ENCODE results near the gene FSTL3.

- TF ChIP-seq EZH2 (IDR thresholded peaks at IDR 0.05) (no peak), ZNF274 (IDR thresholded peaks at IDR 0.05; ENCODE audit: low read depth, low read length) (no peak), POLR2A (IDR thresholded peaks at IDR 0.05; ENCODE audit: borderline replicate concordance, extremely low read depth, insufficient read depth, insufficient read length) (no peak), MAX (IDR thresholded peaks at IDR 0.05) (no peak), SP1 (IDR thresholded peaks at IDR 0.05; ENCODE audit: low read depth) (no peak), POLR2AphosphoS5 (IDR thresholded peaks at IDR 0.05; ENCODE audit: low read depth, low read length) (no peak), SIN3A (IDR thresholded peaks at IDR 0.05; ENCODE audit: low read depth) (no peak), CEBPB (IDR thresholded peaks at IDR 0.05; ENCODE audit: low read depth) (no peak), RAD21 (IDR thresholded peaks at IDR 0.05; ENCODE audit: low read depth) (no peak), TCF7L2 (IDR thresholded peaks at IDR 0.05; ENCODE audit: borderline replicate concordance, extremely low read depth, insufficient read depth, insufficient read length) (no peak), ZFX (IDR thresholded peaks at IDR 0.05) (no peak)
- TF ChIP-seq, protein P1, sequence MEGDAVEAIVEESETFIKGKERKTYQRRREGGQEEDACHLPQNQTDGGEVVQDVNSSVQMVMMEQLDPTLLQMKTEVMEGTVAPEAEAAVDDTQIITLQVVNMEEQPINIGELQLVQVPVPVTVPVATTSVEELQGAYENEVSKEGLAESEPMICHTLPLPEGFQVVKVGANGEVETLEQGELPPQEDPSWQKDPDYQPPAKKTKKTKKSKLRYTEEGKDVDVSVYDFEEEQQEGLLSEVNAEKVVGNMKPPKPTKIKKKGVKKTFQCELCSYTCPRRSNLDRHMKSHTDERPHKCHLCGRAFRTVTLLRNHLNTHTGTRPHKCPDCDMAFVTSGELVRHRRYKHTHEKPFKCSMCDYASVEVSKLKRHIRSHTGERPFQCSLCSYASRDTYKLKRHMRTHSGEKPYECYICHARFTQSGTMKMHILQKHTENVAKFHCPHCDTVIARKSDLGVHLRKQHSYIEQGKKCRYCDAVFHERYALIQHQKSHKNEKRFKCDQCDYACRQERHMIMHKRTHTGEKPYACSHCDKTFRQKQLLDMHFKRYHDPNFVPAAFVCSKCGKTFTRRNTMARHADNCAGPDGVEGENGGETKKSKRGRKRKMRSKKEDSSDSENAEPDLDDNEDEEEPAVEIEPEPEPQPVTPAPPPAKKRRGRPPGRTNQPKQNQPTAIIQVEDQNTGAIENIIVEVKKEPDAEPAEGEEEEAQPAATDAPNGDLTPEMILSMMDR (IDR thresholded peaks at IDR 0.05 in 2 of 3, conservative IDR thresholded peaks at IDR 0.05 in 1 of 3; ENCODE audit: borderline replicate concordance in 1 of 3, insufficient read depth in 1 of 3, low read depth in 2 of 3, low read length in 2 of 3) = no peak
- TF ChIP-seq, protein P2, sequence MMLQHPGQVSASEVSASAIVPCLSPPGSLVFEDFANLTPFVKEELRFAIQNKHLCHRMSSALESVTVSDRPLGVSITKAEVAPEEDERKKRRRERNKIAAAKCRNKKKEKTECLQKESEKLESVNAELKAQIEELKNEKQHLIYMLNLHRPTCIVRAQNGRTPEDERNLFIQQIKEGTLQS (IDR thresholded peaks at IDR 0.05) = no peak
These were observed 2.7 kb downstream of the FSTL3 start for GRCh38 chr19:678791-679388.
